ENCODE measurements around the gene CT45A9. TPM values are rescaled to one million over a fixed set of nuclear protein-coding genes. Genes with fewer than 3 reads are reported as not detected.

Gene CT45A9
- total RNA-seq, 1 donor from 2014 or later: not detected

Other genes starting within 250 kb of the CT45A9 start
- not detected in 2 replicates for gene CT45A1, start 158.2 kb downstream of the CT45A9 start, total RNA-seq
- gene CT45A3, start 103.6 kb downstream of the CT45A9 start, total RNA-seq: not detected in 2 replicates
- gene CT45A5, start 86.3 kb downstream of the CT45A9 start, total RNA-seq: not detected in 2 replicates
- gene CT45A6, start 69.0 kb downstream of the CT45A9 start, total RNA-seq: not detected in 2 replicates
- not detected in 2 replicates for gene CT45A2, start 51.8 kb downstream of the CT45A9 start, total RNA-seq
- not detected in 2 replicates for gene CT45A7, start 34.5 kb downstream of the CT45A9 start, total RNA-seq
- gene CT45A8, start 17.3 kb downstream of the CT45A9 start, total RNA-seq: not detected in 2 replicates
- gene CT45A10, start 21.6 kb upstream of the CT45A9 start, total RNA-seq: not detected in 2 replicates
- gene SAGE1, start 21.9 kb upstream of the CT45A9 start, total RNA-seq: not detected in 2 replicates
- 24.0 and 24.6 TPM in 2 replicates for gene MMGT1, start 102.2 kb upstream of the CT45A9 start, total RNA-seq
- 10.5 and 10.7 TPM in 2 replicates for gene SLC9A6, start 113.6 kb upstream of the CT45A9 start, total RNA-seq

All from activated T-helper 2 cell treated with anti-CD3 and anti-CD28 coated beads, Interferon-gamma antibody, Interleukin-2, Interleukin-4, amounts not matched to agents 10 μg/mL and 5 μg/mL and 100 μg/mL, durations not matched to agents 14 hours and 24 hours and 36 hours (primary cell).